Activated CD8-positive, alpha-beta memory T cell treated with anti-CD3 and anti-CD28 coated beads for 48 hours (primary cell): ENCODE data around the gene ADRA2C.

Experiments
- DNase-seq, 3 experiments: peaks; one replicate each; pipeline ENCODE4 v3.0.0-alpha.2; 2020; ENCODE audit warnings: low read depth in 2 of 3, low spot score in 2 of 3

The ADRA2C gene

GRCh38 chr4:3791910-3792542 lies 25.8 kb downstream of the ADRA2C start:
- no peak for DNase-seq

- no peak for DNase-seq
Measured at GRCh38 chr4:3792813-3793212, 26.6 kb downstream of the ADRA2C start.

GRCh38 chr4:3793545-3793944 lies 27.4 kb downstream of the ADRA2C start:
- no peak for DNase-seq

- no peak for DNase-seq
Measured at GRCh38 chr4:3796960-3797359, 30.8 kb downstream of the ADRA2C start.

GRCh38 chr4:3797831-3798790 lies 31.9 kb downstream of the ADRA2C start:
- DNase-seq: no peak

- DNase-seq: no peak
Measured at GRCh38 chr4:3799496-3799895, 33.3 kb downstream of the ADRA2C start.

GRCh38 chr4:3800351-3800750 lies 34.2 kb downstream of the ADRA2C start:
- DNase-seq: no peak

- no peak for DNase-seq
Measured at GRCh38 chr4:3801521-3801920, 35.3 kb downstream of the ADRA2C start.

- no peak for DNase-seq
Measured at GRCh38 chr4:3801931-3802550, 35.9 kb downstream of the ADRA2C start.

- DNase-seq: no peak
Measured at GRCh38 chr4:3802571-3803474, 36.6 kb downstream of the ADRA2C start.

GRCh38 chr4:3803475-3803847 lies 37.3 kb downstream of the ADRA2C start:
- no peak for DNase-seq

GRCh38 chr4:3803946-3804345 lies 37.8 kb downstream of the ADRA2C start:
- no peak for DNase-seq

GRCh38 chr4:3805026-3805425 lies 38.8 kb downstream of the ADRA2C start:
- no peak for DNase-seq

GRCh38 chr4:3805731-3806130 lies 39.5 kb downstream of the ADRA2C start:
- no peak for DNase-seq

GRCh38 chr4:3807311-3807710 lies 41.1 kb downstream of the ADRA2C start:
- DNase-seq: no peak

GRCh38 chr4:3807822-3808496 lies 41.8 kb downstream of the ADRA2C start:
- no peak for DNase-seq

GRCh38 chr4:3808597-3808996 lies 42.4 kb downstream of the ADRA2C start:
- DNase-seq: no peak

GRCh38 chr4:3809028-3809427 lies 42.8 kb downstream of the ADRA2C start:
- no peak for DNase-seq

- no peak for DNase-seq
Measured at GRCh38 chr4:3809451-3810110, 43.4 kb downstream of the ADRA2C start.

GRCh38 chr4:3810111-3810680 lies 44.0 kb downstream of the ADRA2C start:
- no peak for DNase-seq
